Measurements from ENCODE around the gene HSF2. TPM values are rescaled to one million over a fixed set of nuclear protein-coding genes. Genes with fewer than 3 reads are reported as not detected.

Gene HSF2
- total RNA-seq, 2 experiments from 2014 or later = 41.8 to 47.6 TPM

- Mint-ChIP-seq H3K36me3 (ENCODE audit: low read depth) (peaks cover 11% of the 10 kb centered on the region), H3K9me3 (no peaks in the 10 kb centered on the region), H3K27ac (no peak overlapping the region), H3K4me3 (no peak overlapping the region), H3K4me1 (ENCODE audit: low read depth) (peaks cover 9% of the 10 kb centered on the region), H3K27me3 (no peaks in the 10 kb centered on the region)
- no peaks in the 10 kb centered on the region for H3K27me3 ChIP-seq (ENCODE audit: control insufficient read depth in 1 of 2, insufficient read depth in 2 of 2, low read length in 2 of 2)
- H3K36me3 ChIP-seq (ENCODE audit: insufficient read depth, low read length) = no peaks in the 10 kb centered on the region
- no peak overlapping the region for H3K27ac ChIP-seq (ENCODE audit: low read depth in 1 of 2, low read length in 2 of 2)
- H3K9me3 ChIP-seq (ENCODE audit: control insufficient read depth in 1 of 2, insufficient read depth in 1 of 2, low read length in 2 of 2) = no peaks in the 10 kb centered on the region
- ChIA-PET POLR2A (no interaction called here), CTCF (no interaction called here)
- H3K4me3 ChIP-seq (ENCODE audit: low read length) = no peak overlapping the region
- peak; percentile 66 for TF ChIP-seq CTCF (IDR thresholded peaks at IDR 0.05)
- DNase-seq = peak in 3 of 14 experiments; percentile 44 to 55 (median 52)
- ATAC-seq (ENCODE audit: poor library complexity) = no peak
- peaks cover 6% of the 10 kb centered on the region for H3K4me1 ChIP-seq (ENCODE audit: insufficient read depth, low read length)
- intact Hi-C loops (cut with DNase I, micrococcal nuclease) = loop anchor here (1.0 to 10.0 kb wide), 5 partner anchors 54 to 1141 kb away; partner anchors contain the start of gene TBC1D32 (in 1 of the 2)
Observed at GRCh38 chr6:122476131-122476530, 76.7 kb downstream of the HSF2 start.

GRCh38 chr6:122482750-122483080 lies 83.3 kb downstream of the HSF2 start:
- no peak overlapping the region for H3K27ac Mint-ChIP-seq
- H3K4me3 ChIP-seq (ENCODE audit: low read length) = no peak overlapping the region
- H3K27me3 Mint-ChIP-seq = no peaks in the 10 kb centered on the region
- TF ChIP-seq CTCF (IDR thresholded peaks at IDR 0.05) = no peak
- intact Hi-C loops (cut with DNase I, micrococcal nuclease) = no loop called here
- no peaks in the 10 kb centered on the region for H3K4me1 Mint-ChIP-seq (ENCODE audit: low read depth)
- CTCF ChIA-PET = no interaction called here
- POLR2A ChIA-PET = interaction anchor here (0.7 kb wide), 1 partner anchor 11 kb away, joined by 3 read pairs; the partner anchor contains the start of gene SERINC1
- no peaks in the 10 kb centered on the region for H3K36me3 Mint-ChIP-seq (ENCODE audit: low read depth)
- DNase-seq (no peak), ATAC-seq (ENCODE audit: poor library complexity) (no peak)
- no peaks in the 10 kb centered on the region for H3K4me1 ChIP-seq (ENCODE audit: insufficient read depth, low read length)
- H3K27me3 ChIP-seq (ENCODE audit: control insufficient read depth in 1 of 2, insufficient read depth in 2 of 2, low read length in 2 of 2) = no peaks in the 10 kb centered on the region
- H3K4me3 Mint-ChIP-seq = no peak overlapping the region
- H3K9me3 ChIP-seq (ENCODE audit: control insufficient read depth in 1 of 2, insufficient read depth in 1 of 2, low read length in 2 of 2) = peaks cover 0 to 3% of the 10 kb centered on the region in 2 experiments
- H3K27ac ChIP-seq (ENCODE audit: low read depth in 1 of 2, low read length in 2 of 2) = no peak overlapping the region
- no peaks in the 10 kb centered on the region for H3K36me3 ChIP-seq (ENCODE audit: insufficient read depth, low read length)
- H3K9me3 Mint-ChIP-seq = no peaks in the 10 kb centered on the region

Other genes starting within 250 kb of the HSF2 start
- 100 to 1,000 TPM; 175 to 178 TPM for gene SERINC1, start 72.2 kb downstream of the HSF2 start, total RNA-seq
- 1 to 10 TPM in 1 of 2 experiments, under 1 TPM in 1; 0.47 to 1.1 TPM for gene PKIB, start 210.8 kb downstream of the HSF2 start, total RNA-seq